Naive thymus-derived CD4-positive, alpha-beta T cell (primary cell): ENCODE measurements around the gene ABCG4. TPM values are rescaled to one million over a fixed set of nuclear protein-coding genes. Genes with fewer than 3 reads are reported as not detected.

Source experiments
- ATAC-seq: fragments of 150-1000 bp; cut with Tn5 transposase; 2 replicates; pipeline ENCODE4 v1.10.0; 2021; ENCODE audit warnings: mild to moderate bottlenecking, moderate library complexity
- CTCF ChIA-PET: fragments of 350-600 bp; sonication (Branson Sonifier 250); formaldehyde crosslinking; loops from one replicate; lab custom pipeline; 2021; ENCODE audit warnings: antibody characterized with exemption; lab: Charles Lee
- POLR2A ChIA-PET: fragments of 350-600 bp; sonication (Branson Sonifier 250); formaldehyde crosslinking; loops from one replicate; lab custom pipeline; 2021; ENCODE audit warnings: antibody characterized with exemption, inconsistent platforms; lab: Charles Lee
- DNase-seq, 9 donors: peaks; one replicate each; pipeline versions ENCODE4 v3.0.0 to v3.0.0-alpha.2; 2020 to 2022; ENCODE audit warnings: mixed read lengths in 1 of 9
- H3K27ac ChIP-seq: one replicate; pipeline ENCODE4 v1.7.0; 2013; ENCODE audit warnings: mild to moderate bottlenecking, low read depth, low read length, moderate library complexity
- H3K27me3 ChIP-seq, 2 donors: one replicate each; pipeline ENCODE4 v1.7.0; 2013; ENCODE audit warnings: low read length in 2 of 2, mild to moderate bottlenecking in 2 of 2, moderate library complexity in 2 of 2; ENCODE audit not compliant: control insufficient read depth in 2 of 2, insufficient read depth in 2 of 2
- H3K36me3 ChIP-seq, 3 experiments: 1 replicate in 2 of 3; 2 replicates in 1 of 3; pipeline ENCODE4 v1.7.0; 2013; ENCODE audit warnings: low read length in 3 of 3, mild to moderate bottlenecking in 3 of 3, moderate library complexity in 1 of 3; ENCODE audit not compliant: insufficient read depth in 3 of 3, control insufficient read depth in 2 of 3
- H3K4me1 ChIP-seq, 2 donors: one replicate each; pipeline ENCODE4 v1.7.0; 2013; ENCODE audit warnings: low read length in 2 of 2, mild to moderate bottlenecking in 2 of 2, moderate library complexity in 1 of 2; ENCODE audit not compliant: control insufficient read depth in 2 of 2, insufficient read depth in 2 of 2
- H3K4me3 ChIP-seq: 2 replicates; pipeline ENCODE4 v1.7.0; 2013; ENCODE audit warnings: mild to moderate bottlenecking, low read length
- H3K9me3 ChIP-seq, 3 experiments: 1 replicate in 2 of 3; 2 replicates in 1 of 3; pipeline ENCODE4 v1.7.0; 2013; ENCODE audit warnings: low read length in 3 of 3; ENCODE audit not compliant: control insufficient read depth in 2 of 3
- H3K27ac Mint-ChIP-seq, 9 donors: one replicate each; pipeline ENCODE4 v1.8.0; 2020 to 2022; ENCODE audit warnings: mixed read lengths in 9 of 9, mild to moderate bottlenecking in 8 of 9, moderate library complexity in 5 of 9, inconsistent platforms in 2 of 9
- H3K27me3 Mint-ChIP-seq, 5 donors: one replicate each; pipeline ENCODE4 v1.8.0; 2021 to 2022; ENCODE audit warnings: mixed read lengths in 5 of 5, mild to moderate bottlenecking in 1 of 5
- H3K36me3 Mint-ChIP-seq, 5 donors: one replicate each; pipeline ENCODE4 v1.8.0; 2020 to 2022; ENCODE audit warnings: mixed read lengths in 5 of 5, mild to moderate bottlenecking in 3 of 5, inconsistent platforms in 1 of 5
- H3K4me1 Mint-ChIP-seq, 7 donors: one replicate each; pipeline ENCODE4 v1.8.0; 2020 to 2022; ENCODE audit warnings: mixed read lengths in 7 of 7, mild to moderate bottlenecking in 3 of 7, inconsistent platforms in 1 of 7
- H3K4me3 Mint-ChIP-seq, 10 donors: one replicate each; pipeline ENCODE4 v1.8.0; 2020 to 2022; ENCODE audit warnings: mild to moderate bottlenecking in 10 of 10, mixed read lengths in 10 of 10, moderate library complexity in 6 of 10, inconsistent platforms in 2 of 10
- H3K9me3 Mint-ChIP-seq, 11 donors: one replicate each; pipeline ENCODE4 v1.8.0; 2020 to 2022; ENCODE audit warnings: mixed read lengths in 11 of 11, mild to moderate bottlenecking in 4 of 11, inconsistent platforms in 1 of 11, moderate library complexity in 1 of 11
- intact Hi-C, 2 donors: fragments of 100-400 bp; cut with micrococcal nuclease; formaldehyde crosslinking; loops; one replicate each; pipeline ENCODE4 v1.15.1; 2023
- polyA plus RNA-seq, 2 donors: library from polyadenylated mRNA; unstranded; fragments of 300-500 nt; fragmentation: Illumina TruSeq; gene quantifications; one replicate each; pipeline ENCODE4 v1.2.3, GENCODE V29; 2021
- total RNA-seq, 6 experiments: library from RNA in 5 of 6; stranded (reverse) in 5 of 6; gene quantifications; 1 replicate in 5 of 6; 2 replicates in 1 of 6; pipeline ENCODE4 v1.2.3 and lab custom pipeline; 2021 to 2026

ABCG4 gene
- total and polyA plus RNA-seq, 7 experiments from 2014 or later: 0.13 TPM; not detected in 6

DNA sequence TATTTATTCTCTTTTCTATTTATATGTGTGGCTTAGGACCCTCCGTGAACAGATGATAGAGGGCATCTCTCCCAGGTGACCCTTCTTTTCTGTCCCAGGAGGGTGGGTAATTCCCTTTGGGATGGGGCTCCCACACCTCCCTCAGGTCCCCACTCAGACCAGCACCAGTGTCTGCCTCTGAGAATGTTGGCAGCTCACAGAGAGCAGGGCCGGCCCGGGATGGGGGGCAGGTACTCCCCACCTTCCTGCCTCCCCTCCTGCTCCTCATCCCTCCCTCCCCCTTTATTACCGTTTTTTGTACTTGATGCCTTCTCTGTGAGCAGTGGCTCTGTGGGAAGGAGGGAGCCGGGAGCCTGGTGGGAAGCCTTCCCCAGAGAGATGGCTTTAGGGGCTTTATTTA lies 32.3 kb upstream of the ABCG4 start:
- no peaks in the 10 kb centered on the region for H3K27me3 ChIP-seq
- intact Hi-C loops: no loop called here
- H3K36me3 ChIP-seq: peaks cover 1 to 41% (median 13%) of the 10 kb centered on the region in 3 experiments
- H3K27ac ChIP-seq: peak overlapping the region; percentile 81
- peaks cover 35 to 62% (median 49%) of the 10 kb centered on the region in 7 donors for H3K4me1 Mint-ChIP-seq
- DNase-seq: no peak
- peaks cover 8 to 43% (median 18%) of the 10 kb centered on the region in 5 donors for H3K36me3 Mint-ChIP-seq
- ChIA-PET CTCF (interaction anchor here (0.7 to 2.6 kb wide), 4 partner anchors 10 to 168 kb away, joined by 4 to 13 read pairs (median 7); partner anchors contain the start of genes C2CD2L and DPAGT1), POLR2A (interaction anchor here (1.0 to 16.1 kb wide), 6 partner anchors 16 to 207 kb away, joined by 3 to 435 read pairs (median 6); partner anchors contain the start of genes C2CD2L, DPAGT1, HMBS and RPS25)
- H3K27me3 Mint-ChIP-seq: no peaks in the 10 kb centered on the region
- H3K4me3 ChIP-seq: no peak overlapping the region
- no peaks in the 10 kb centered on the region for H3K9me3 ChIP-seq
- H3K4me3 Mint-ChIP-seq: peak overlapping the region in 9 of 10 donors; percentile 19 to 82 (median 33)
- peak overlapping the region; percentile 71 to 98 (median 96) for H3K27ac Mint-ChIP-seq
- H3K4me1 ChIP-seq: peaks cover 5 to 35% of the 10 kb centered on the region in 2 donors
- ATAC-seq: no peak
- H3K9me3 Mint-ChIP-seq: no peaks in the 10 kb centered on the region

DNA sequence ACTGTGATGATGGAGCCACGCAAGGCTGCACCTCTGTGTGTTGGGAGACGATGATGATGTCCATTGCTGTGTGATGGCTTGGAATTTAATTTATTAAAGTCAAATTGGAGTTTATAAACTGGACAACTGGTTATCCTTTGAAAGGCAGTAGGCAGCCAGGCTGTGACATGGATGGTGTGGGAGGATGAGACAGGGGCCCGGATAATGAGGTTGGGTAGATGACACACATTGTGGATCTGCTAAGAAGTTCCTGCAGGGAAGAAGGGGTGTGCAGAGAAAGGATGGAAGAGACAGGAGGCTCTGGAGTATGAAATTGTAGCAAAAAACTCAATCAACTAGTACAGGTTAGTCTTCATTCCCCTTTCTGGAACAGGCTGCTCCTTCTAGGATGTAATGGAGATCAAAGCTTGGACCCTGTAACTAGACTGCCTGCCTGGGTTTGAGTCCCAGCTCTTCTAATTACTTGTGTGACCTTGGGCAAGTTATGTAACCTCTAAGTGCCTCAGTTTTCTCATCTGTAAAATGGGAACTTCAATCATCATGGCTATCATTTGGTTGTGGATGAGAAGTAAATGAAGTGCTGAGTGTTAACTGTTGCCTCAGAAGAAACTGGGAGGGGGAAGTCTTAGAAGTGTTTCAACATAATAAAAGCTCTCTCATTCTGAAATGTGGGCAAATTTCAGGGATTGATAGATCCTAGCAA lies 31.7 kb upstream of the ABCG4 start:
- peaks cover 5 to 39% (median 14%) of the 10 kb centered on the region in 5 donors for H3K36me3 Mint-ChIP-seq
- DNase-seq (no peak), ATAC-seq (no peak)
- Histone ChIP-seq H3K36me3 (peaks cover 0 to 37% (median 8%) of the 10 kb centered on the region in 3 experiments), H3K9me3 (no peaks in the 10 kb centered on the region), H3K27ac (peak overlapping the region; percentile 81), H3K4me3 (no peak overlapping the region), H3K4me1 (peaks cover 9 to 38% of the 10 kb centered on the region in 2 donors), H3K27me3 (no peaks in the 10 kb centered on the region)
- POLR2A ChIA-PET: interaction anchor here (1.0 to 16.1 kb wide), 4 partner anchors 17 to 207 kb away, joined by 3 to 435 read pairs (median 6); partner anchors contain the start of genes C2CD2L, DPAGT1, RPS25 and TRAPPC4
- peaks cover 36 to 61% (median 49%) of the 10 kb centered on the region in 7 donors for H3K4me1 Mint-ChIP-seq
- H3K9me3 Mint-ChIP-seq: no peaks in the 10 kb centered on the region
- H3K4me3 Mint-ChIP-seq: peak overlapping the region in 7 of 10 donors; percentile 10 to 81 (median 19)
- intact Hi-C loops: no loop called here
- CTCF ChIA-PET: interaction anchor here (1.5 to 2.6 kb wide), 3 partner anchors 11 to 17 kb away, joined by 4 to 13 read pairs (median 9); partner anchors contain the start of genes C2CD2L and DPAGT1
- no peaks in the 10 kb centered on the region for H3K27me3 Mint-ChIP-seq
- H3K27ac Mint-ChIP-seq: peak overlapping the region; percentile 39 to 98 (median 88)

DNA sequence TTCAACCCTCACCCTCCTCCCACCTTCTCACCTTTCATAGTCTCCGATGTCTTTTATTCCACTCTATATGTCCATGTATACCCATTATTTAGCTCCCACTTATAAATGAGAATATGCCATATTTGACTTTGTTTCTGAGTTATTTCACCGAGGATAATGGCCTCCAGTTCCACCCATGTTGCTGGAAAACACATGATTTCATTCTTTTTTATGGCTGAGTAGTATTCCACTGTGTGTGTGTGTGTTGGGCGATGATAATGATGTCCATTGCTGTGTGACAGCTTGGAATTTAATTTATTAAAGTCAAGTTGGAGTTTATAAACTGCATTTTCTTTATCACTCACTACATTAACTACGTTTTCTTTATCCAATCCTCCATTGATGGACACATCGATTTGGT lies 30.6 kb upstream of the ABCG4 start:
- Histone ChIP-seq H3K4me3 (no peak overlapping the region), H3K4me1 (peaks cover 17 to 43% of the 10 kb centered on the region in 2 donors), H3K36me3 (peaks cover 0 to 27% (median under 1%) of the 10 kb centered on the region in 3 experiments), H3K9me3 (no peaks in the 10 kb centered on the region), H3K27ac (no peak overlapping the region), H3K27me3 (no peaks in the 10 kb centered on the region)
- ChIA-PET CTCF (interaction anchor here (1.9 kb wide), 1 partner anchor 16 kb away, joined by 9 read pairs; the partner anchor contains the start of gene DPAGT1), POLR2A (interaction anchor here (0.6 to 16.1 kb wide), 5 partner anchors 18 to 670 kb away, joined by 3 to 435 read pairs (median 3); partner anchors contain the start of genes C2CD2L, DPAGT1 and VPS11)
- ATAC-seq: no peak
- Mint-ChIP-seq H3K27me3 (no peaks in the 10 kb centered on the region), H3K9me3 (no peaks in the 10 kb centered on the region), H3K36me3 (peaks cover 5 to 35% (median 15%) of the 10 kb centered on the region in 5 donors), H3K27ac (peak overlapping the region in 1 of 9 donors; percentile 43), H3K4me3 (peak overlapping the region in 1 of 10 donors; percentile 41), H3K4me1 (peaks cover 42 to 67% (median 57%) of the 10 kb centered on the region in 7 donors)
- no peak for DNase-seq
- intact Hi-C loops: no loop called here

DNA sequence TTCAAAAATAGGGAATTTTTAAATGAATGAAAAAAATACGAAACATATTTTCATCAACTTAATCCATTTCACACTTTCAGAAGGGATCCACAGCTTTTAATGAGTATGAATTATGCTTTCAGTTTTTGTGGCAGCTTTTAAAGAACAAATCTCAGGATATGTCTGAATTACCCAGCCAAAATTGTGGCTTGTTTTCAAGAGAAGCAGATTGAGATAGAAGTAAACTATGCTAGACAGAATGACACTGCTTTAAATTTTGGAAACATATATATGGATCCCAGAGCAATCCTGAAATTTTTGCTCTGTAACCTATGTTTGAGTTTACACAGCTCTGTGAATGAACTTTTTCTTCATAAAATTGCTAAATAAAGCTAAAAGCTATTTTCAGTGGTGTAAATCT lies 29.9 kb upstream of the ABCG4 start:
- POLR2A ChIA-PET: interaction anchor here (0.6 to 16.1 kb wide), 5 partner anchors 18 to 671 kb away, joined by 3 to 435 read pairs (median 3); partner anchors contain the start of genes C2CD2L, DPAGT1 and VPS11
- intact Hi-C loops: no loop called here

DNA sequence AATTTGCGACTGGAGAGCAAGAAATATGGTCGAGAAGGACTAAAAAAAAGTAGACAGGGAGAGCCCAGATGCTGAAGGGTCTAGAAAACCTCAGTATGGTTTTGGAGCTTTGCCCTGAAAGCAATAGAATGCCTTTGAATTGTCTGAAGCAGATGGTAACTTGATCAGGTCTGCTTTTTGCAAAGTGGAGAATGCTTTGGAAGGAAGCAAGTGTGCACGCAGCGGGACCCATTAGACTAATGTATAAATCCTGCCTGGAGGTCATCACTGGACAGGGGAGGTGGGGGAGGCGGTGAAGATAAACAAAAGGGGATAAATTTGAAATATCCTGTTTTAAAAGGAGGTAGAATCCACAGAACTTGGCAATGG lies 28.2 kb upstream of the ABCG4 start:
- Mint-ChIP-seq H3K4me1 (peaks cover 38 to 64% (median 55%) of the 10 kb centered on the region in 7 donors), H3K27ac (peak overlapping the region; percentile 78 to 98 (median 95)), H3K9me3 (no peaks in the 10 kb centered on the region), H3K36me3 (peaks cover 5 to 26% (median 10%) of the 10 kb centered on the region in 5 donors), H3K27me3 (no peaks in the 10 kb centered on the region), H3K4me3 (peak overlapping the region; percentile 86 to 98 (median 94))
- DNase-seq (peak in 1 of 9 donors; percentile 16), ATAC-seq (no peak)
- H3K4me1 ChIP-seq: peaks cover 17 to 27% of the 10 kb centered on the region in 2 donors
- no peaks in the 10 kb centered on the region for H3K27me3 ChIP-seq
- ChIA-PET POLR2A (interaction anchor here (0.7 to 16.1 kb wide), 12 partner anchors 9 to 164 kb away, joined by 3 to 435 read pairs (median 3); partner anchors contain the start of genes C2CD2L, DPAGT1, NLRX1 and VPS11), CTCF (interaction anchor here (1.4 to 2.1 kb wide), 3 partner anchors 18 to 64 kb away, joined by 3 to 9 read pairs (median 6); partner anchors contain the start of gene DPAGT1)
- no peaks in the 10 kb centered on the region for H3K9me3 ChIP-seq
- peaks cover 0 to 21% (median 4%) of the 10 kb centered on the region in 3 experiments for H3K36me3 ChIP-seq
- peak overlapping the region; percentile 72 for H3K27ac ChIP-seq
- intact Hi-C loops: loop anchor here (1.0 to 5.0 kb wide), 15 partner anchors 13 to 683 kb away; partner anchors contain the start of genes C2CD2L (in 2 of the 2), HYOU1 (in 2 of the 2), RPS25 (in 2 of the 2) and TRAPPC4 (in 2 of the 2)
- peak overlapping the region; percentile 71 for H3K4me3 ChIP-seq

More for the DNA sequence above, 29.9 kb upstream of the ABCG4 start:
- DNase-seq (no peak), ATAC-seq (no peak)
- H3K9me3 Mint-ChIP-seq: no peaks in the 10 kb centered on the region
- peaks cover 5 to 34% (median 13%) of the 10 kb centered on the region in 5 donors for H3K36me3 Mint-ChIP-seq
- no peak overlapping the region for H3K27ac ChIP-seq
- H3K9me3 ChIP-seq: no peaks in the 10 kb centered on the region
- no peaks in the 10 kb centered on the region for H3K27me3 Mint-ChIP-seq
- no peak overlapping the region for H3K4me3 ChIP-seq
- no peak overlapping the region for H3K4me3 Mint-ChIP-seq
- H3K4me1 ChIP-seq: peaks cover 17 to 43% of the 10 kb centered on the region in 2 donors
- CTCF ChIA-PET: interaction anchor here (0.8 to 1.9 kb wide), 2 partner anchors 17 to 237 kb away, joined by 3 to 9 read pairs; partner anchors contain the start of gene DPAGT1
- no peaks in the 10 kb centered on the region for H3K27me3 ChIP-seq
- no peak overlapping the region for H3K27ac Mint-ChIP-seq
- peaks cover 47 to 69% (median 57%) of the 10 kb centered on the region in 7 donors for H3K4me1 Mint-ChIP-seq
- peaks cover 0 to 22% (median under 1%) of the 10 kb centered on the region in 3 experiments for H3K36me3 ChIP-seq
